Body of pancreas (tissue), 4 donors: ENCODE measurements around the gene CCR6. TPM values are rescaled to one million over a fixed set of nuclear protein-coding genes. Genes with fewer than 3 reads are reported as not detected.

ENCODE experiments used
- ATAC-seq: fragments of 150-250 bp; one replicate; pipeline ENCODE4 v1.9.1; 2016
- DNase-seq, 4 donors: peaks; one replicate each; pipeline ENCODE4 v3.0.0-alpha.2; 2019
- H3K27ac ChIP-seq, 4 donors: fragments of 200-600 bp; sonication (generic); 1 replicate in 3 of 4; 2 replicates in 1 of 4; pipeline versions ENCODE4 v1.5.1 to v1.6.1; 2016 to 2019; ENCODE audit warnings: mild to moderate bottlenecking in 1 of 4, mixed read lengths in 1 of 4, moderate library complexity in 1 of 4
- H3K27me3 ChIP-seq, 2 donors: fragments of 200-600 bp; sonication (generic); one replicate each; pipeline ENCODE4 v1.6.0; 2016; ENCODE audit warnings: mild to moderate bottlenecking in 1 of 2
- H3K36me3 ChIP-seq, 2 donors: fragments of 200-600 bp; sonication (generic); replicated peaks in 1 of 2; 2 replicates each; pipeline ENCODE4 v1.5.1; 2016; ENCODE audit warnings: low read depth in 2 of 2; ENCODE audit not compliant: insufficient read depth in 1 of 2
- H3K4me1 ChIP-seq: fragments of 200-600 bp; sonication (generic); one replicate; pipeline ENCODE4 v1.6.0; 2016
- H3K4me3 ChIP-seq, 2 donors: fragments of 200-600 bp; sonication (generic); 1 replicate in 1 of 2; 2 replicates in 1 of 2; pipeline ENCODE4 v1.5.1; 2016 to 2019
- H3K9me3 ChIP-seq, 3 donors: fragments of 200-600 bp; sonication (generic); 1 replicate in 2 of 3; 2 replicates in 1 of 3; pipeline ENCODE4 v1.5.1; 2016
- CTCF ChIP-seq, 7 experiments: fragments of 450-650 bp in 4 of 7; fragments of 200-600 bp in 3 of 7; sonication (generic) in 3 of 7; IDR thresholded peaks; one replicate each; pipeline ENCODE4 v1.5.1; 2016 to 2019; ENCODE audit warnings: antibody characterized with exemption in 7 of 7
- POLR2A ChIP-seq, 3 donors: fragments of 450-650 bp; IDR thresholded peaks; one replicate each; pipeline ENCODE4 v1.6.1; 2016; ENCODE audit warnings: antibody characterized with exemption in 3 of 3, mild to moderate bottlenecking in 2 of 3
- WGBS, 2 donors: methylation state at CpG; one replicate each; pipeline ENCODE4 v1.1.5; 2017; 5-methylcytosine and 5-hydroxymethylcytosine counted together
- intact Hi-C: fragments of 100-400 bp; cut with DNase I; formaldehyde crosslinking; loops from one replicate; pipeline ENCODE4 v1.15.1; 2023
- total RNA-seq, 2 donors: library from RNA; depleted of rRNA; stranded (reverse); fragments of >200 nt; gene quantifications; one replicate each; pipeline ENCODE4 v1.1.0, GENCODE V29; 2016

The CCR6 gene
- total RNA-seq, 2 donors from 2014 or later: not detected

- intact Hi-C loops: no loop called here
- H3K4me3 ChIP-seq: no peak within 1 kb of the TSS
Observed at GRCh38 chr6:167157863-167158262, 35.0 kb downstream of the CCR6 start, which contains the start of gene GPR31. Gene GPR31, minus strand, starts transcription at chr6:167157980. Its CDS starts 149 bp downstream, at chr6:167157831.

DNA sequence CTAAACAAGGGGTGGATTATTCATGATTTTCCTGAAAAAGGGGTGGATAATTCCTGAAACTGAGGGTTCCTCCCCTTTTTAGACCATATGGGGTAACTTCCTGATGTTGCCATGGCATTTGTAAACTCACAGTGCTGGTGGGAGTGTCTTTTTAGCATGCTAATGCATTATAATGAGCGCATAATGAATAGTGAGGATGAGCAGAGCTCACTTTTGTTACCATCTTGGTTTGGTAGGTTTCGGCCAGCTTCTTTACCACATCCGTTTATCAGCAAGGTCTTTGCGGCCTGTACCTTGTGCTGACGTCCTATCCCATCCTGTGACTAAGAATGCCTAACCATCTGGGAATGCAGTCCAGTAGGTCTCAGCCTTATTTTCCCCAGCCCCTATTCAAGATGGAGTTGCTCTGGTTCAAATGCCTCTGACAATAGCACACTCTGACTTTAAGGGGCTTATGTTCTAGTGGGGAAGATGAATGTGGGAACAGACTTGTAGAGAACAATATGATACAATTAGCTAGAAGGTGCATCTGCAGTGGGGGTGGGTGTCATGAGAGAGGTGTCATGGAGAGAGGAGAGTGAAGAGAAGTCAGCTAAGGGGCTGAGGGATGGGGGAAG, 39.1 kb downstream of the CCR6 start:
- no peak for ATAC-seq
- Histone ChIP-seq H3K27me3 (no peaks in the 10 kb centered on the region), H3K4me3 (no peak overlapping the region), H3K4me1 (no peaks in the 10 kb centered on the region), H3K27ac (no peak overlapping the region), H3K9me3 (no peaks in the 10 kb centered on the region), H3K36me3 (no peaks in the 10 kb centered on the region)
- DNase-seq: no peak
- WGBS, 2 donors: 91 to 92% methylated on average over 5 of the region's 5 CpGs
- intact Hi-C loops: no loop called here
- no peak for TF ChIP-seq CTCF (IDR thresholded peaks at IDR 0.05)
- no peak for TF ChIP-seq POLR2A (IDR thresholded peaks at IDR 0.05)

More at GRCh38 chr6:167157863-167158262, 35.0 kb downstream of the CCR6 start, which contains the start of gene GPR31:
- Histone ChIP-seq H3K27me3 (no peaks in the 10 kb centered on the region), H3K27ac (no peak within 1 kb of the TSS), H3K9me3 (no peaks in the 10 kb centered on the region), H3K36me3 (no peaks in the 10 kb centered on the region), H3K4me1 (no peaks in the 10 kb centered on the region)
- DNase-seq (no peak), ATAC-seq (no peak)
- TF ChIP-seq POLR2A (IDR thresholded peaks at IDR 0.05) (no peak), CTCF (IDR thresholded peaks at IDR 0.05) (no peak)
- 60 to 83% methylated on average over 4 of the region's 4 CpGs for WGBS, 2 donors

DNA sequence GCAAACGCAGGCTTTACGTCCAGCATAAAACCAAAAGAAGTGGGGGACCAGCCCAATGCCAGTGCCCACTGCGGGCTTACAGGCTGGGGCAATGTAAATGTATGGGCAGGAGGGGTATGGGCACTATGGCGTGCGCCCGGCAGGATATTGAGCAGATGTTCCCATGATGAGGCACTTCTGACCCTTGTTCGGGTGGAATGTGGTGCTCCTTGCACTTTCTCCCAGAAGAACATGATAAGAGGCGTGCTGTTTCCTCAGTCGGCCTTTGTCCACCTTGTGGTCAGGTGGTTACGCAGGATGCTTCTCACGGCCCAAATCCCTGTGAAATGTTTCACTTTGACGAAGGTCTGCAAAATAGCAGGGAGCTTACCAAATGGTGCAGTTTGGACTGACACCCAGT, 39.7 kb downstream of the CCR6 start:
- TF ChIP-seq POLR2A (IDR thresholded peaks at IDR 0.05) (no peak), CTCF (IDR thresholded peaks at IDR 0.05) (no peak)
- no peak for ATAC-seq
- intact Hi-C loops: no loop called here
- H3K27ac ChIP-seq: no peak overlapping the region
- no peaks in the 10 kb centered on the region for H3K36me3 ChIP-seq
- H3K27me3 ChIP-seq: no peaks in the 10 kb centered on the region
- H3K4me3 ChIP-seq: no peak overlapping the region
- no peak for DNase-seq
- H3K4me1 ChIP-seq: no peaks in the 10 kb centered on the region
- 70 to 82% methylated on average over 12 of the region's 12 CpGs for WGBS, 2 donors
- H3K9me3 ChIP-seq: no peaks in the 10 kb centered on the region

DNA sequence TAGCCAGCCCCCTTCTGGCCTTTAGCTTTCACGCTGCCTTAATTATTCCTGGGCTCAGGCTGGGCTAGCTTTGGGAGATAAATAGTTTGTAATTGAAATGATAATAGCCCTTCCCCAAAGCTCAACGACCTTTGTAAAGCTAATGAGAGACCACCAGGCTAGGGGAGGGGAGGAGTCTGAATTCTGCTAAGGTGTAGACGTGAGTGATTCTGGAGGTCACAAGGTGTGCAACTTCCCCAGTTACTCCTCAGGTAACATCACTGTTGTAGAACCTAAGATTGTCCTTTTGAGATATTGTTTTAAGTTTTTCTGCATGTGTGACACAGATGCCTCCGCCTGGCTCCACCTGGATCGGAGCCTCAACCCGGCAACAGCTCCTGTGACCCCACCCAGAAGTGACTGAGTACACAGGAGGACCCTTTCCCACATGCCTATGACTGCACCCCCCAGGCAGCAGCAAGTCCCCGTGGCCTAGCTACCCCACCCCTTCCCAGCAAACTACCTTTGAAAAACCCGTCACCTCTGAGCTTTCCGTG, 40.6 kb downstream of the CCR6 start:
- H3K36me3 ChIP-seq: no peaks in the 10 kb centered on the region
- no peaks in the 10 kb centered on the region for H3K4me1 ChIP-seq
- H3K27ac ChIP-seq: no peak overlapping the region
- 72 to 77% methylated on average over 8 to 9 of the region's 9 CpGs for WGBS, 2 donors
- no peak overlapping the region for H3K4me3 ChIP-seq
- DNase-seq (no peak), ATAC-seq (no peak)
- H3K9me3 ChIP-seq: no peaks in the 10 kb centered on the region
- no peaks in the 10 kb centered on the region for H3K27me3 ChIP-seq
- intact Hi-C loops: no loop called here
- no peak for TF ChIP-seq POLR2A (IDR thresholded peaks at IDR 0.05)
- TF ChIP-seq CTCF (IDR thresholded peaks at IDR 0.05): no peak

GRCh38 chr6:167164261-167164660, 41.4 kb downstream of the CCR6 start:
- H3K36me3 ChIP-seq: no peaks in the 10 kb centered on the region
- TF ChIP-seq POLR2A (IDR thresholded peaks at IDR 0.05): no peak
- no peak for TF ChIP-seq CTCF (IDR thresholded peaks at IDR 0.05)
- H3K4me1 ChIP-seq: no peaks in the 10 kb centered on the region
- intact Hi-C loops: no loop called here
- 57 to 72% methylated on average over 3 of the region's 3 CpGs for WGBS, 2 donors
- DNase-seq (no peak), ATAC-seq (no peak)
- no peaks in the 10 kb centered on the region for H3K27me3 ChIP-seq
- no peaks in the 10 kb centered on the region for H3K9me3 ChIP-seq
- H3K27ac ChIP-seq: no peak overlapping the region
- no peak overlapping the region for H3K4me3 ChIP-seq
